ENCODE results near the gene NDFIP2. TPM values are rescaled to one million over a fixed set of nuclear protein-coding genes. Genes with fewer than 3 reads are reported as not detected.

Gene NDFIP2
- total RNA-seq: 36.4 TPM
- long read RNA-seq, full-length matches to known transcripts: 30 of 31 reads
- long read RNA-seq, partial matches to known transcripts: 0 of 31 reads
- long read RNA-seq, other reads (novel, unspliced or antisense): 1 of 31 reads

DNA sequence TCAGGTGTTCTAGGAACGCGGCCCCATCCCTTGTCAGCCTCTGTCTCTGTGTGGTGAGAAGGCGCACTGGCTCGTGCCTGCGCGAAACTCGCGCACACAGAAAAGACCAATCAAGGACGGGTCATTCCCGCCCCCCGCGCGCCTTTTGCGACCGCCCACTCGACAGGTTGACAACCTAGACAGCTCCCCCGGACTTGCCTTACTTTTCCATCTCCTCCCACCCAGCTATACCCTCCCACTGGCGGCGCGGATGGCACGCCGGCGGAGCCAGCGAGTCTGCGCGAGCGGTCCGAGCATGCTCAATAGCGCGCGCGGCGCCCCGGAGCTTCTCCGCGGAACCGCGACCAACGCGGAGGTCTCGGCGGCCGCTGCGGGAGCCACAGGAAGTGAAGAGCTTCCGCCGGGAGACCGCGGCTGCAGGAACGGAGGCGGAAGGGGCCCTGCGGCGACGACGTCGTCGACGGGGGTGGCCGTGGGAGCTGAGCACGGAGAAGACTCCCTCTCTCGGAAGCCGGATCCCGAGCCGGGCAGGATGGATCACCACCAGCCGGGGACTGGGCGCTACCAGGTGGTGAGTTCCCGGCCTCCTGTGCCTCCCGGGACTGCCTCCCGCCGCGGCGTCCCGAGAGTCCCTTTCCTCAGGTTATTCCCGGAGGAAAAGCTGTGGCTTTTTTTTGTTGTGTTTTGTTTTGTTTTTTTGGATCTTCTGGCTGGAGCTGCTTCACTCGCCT is at the start of gene NDFIP2:
NDFIP2 (plus strand) TSS at position 202 of the 731 bp plus-strand sequence; CDS start at position 251, 49 bp downstream.
- DNase-seq (ENCODE audit: missing footprints) (peak; percentile 92), ATAC-seq (peak; percentile 96)
- intact Hi-C loops (cut with DNase I): loop anchor here (5.0 kb wide), 1 partner anchor 46 kb away; no protein-coding TSS in a partner anchor

DNA sequence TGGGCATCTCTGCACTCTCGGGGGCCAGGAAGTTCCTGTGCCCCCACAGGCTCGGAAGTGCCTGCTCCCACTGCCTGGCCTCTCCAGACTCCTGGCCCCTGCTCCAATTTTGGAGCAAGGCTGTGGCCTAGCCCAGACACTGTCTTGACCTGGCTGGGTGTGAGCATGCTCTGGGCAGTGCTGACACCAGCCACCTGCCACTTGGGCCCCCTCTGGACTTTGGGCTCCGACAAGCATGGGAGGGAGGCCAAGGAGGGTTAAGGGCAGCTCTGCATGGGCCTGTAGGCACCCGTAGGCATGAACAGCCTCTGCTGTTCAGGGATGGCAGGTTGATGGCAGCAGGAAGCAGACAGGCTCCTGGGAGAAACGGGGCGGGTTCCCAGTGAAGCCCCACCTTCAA is 48.9 kb upstream of the NDFIP2 start:
- intact Hi-C loops (cut with DNase I): loop anchor here (5.0 kb wide), 1 partner anchor 45 kb away; no protein-coding TSS in a partner anchor
- DNase-seq (ENCODE audit: missing footprints): no peak
- ATAC-seq: no peak

- intact Hi-C loops (cut with DNase I): loop anchor here (5.0 kb wide), 1 partner anchor 44 kb away; no protein-coding TSS in a partner anchor
- DNase-seq (ENCODE audit: missing footprints): no peak
- no peak for ATAC-seq
Measured at GRCh38 chr13:79432992-79433391, 48.0 kb upstream of the NDFIP2 start.

GRCh38 chr13:79434556-79434955 is 46.4 kb upstream of the NDFIP2 start:
- no peak for DNase-seq (ENCODE audit: missing footprints)
- intact Hi-C loops (cut with DNase I): loop anchor here (5.0 kb wide), 1 partner anchor 43 kb away; no protein-coding TSS in a partner anchor
- no peak for ATAC-seq

- intact Hi-C loops (cut with DNase I): no loop called here
- no peak for ATAC-seq
- no peak for DNase-seq (ENCODE audit: missing footprints)
Measured at GRCh38 chr13:79435561-79435990, 45.4 kb upstream of the NDFIP2 start.

- no peak for DNase-seq (ENCODE audit: missing footprints)
- no peak for ATAC-seq
- intact Hi-C loops (cut with DNase I): no loop called here
Measured at GRCh38 chr13:79439275-79439674, 41.7 kb upstream of the NDFIP2 start.

- intact Hi-C loops (cut with DNase I): no loop called here
- ATAC-seq: no peak
- DNase-seq (ENCODE audit: missing footprints): no peak
Measured at GRCh38 chr13:79440958-79441528, 39.9 kb upstream of the NDFIP2 start.

- intact Hi-C loops (cut with DNase I): no loop called here
- ATAC-seq (no peak), DNase-seq (ENCODE audit: missing footprints) (no peak)
Measured at GRCh38 chr13:79442221-79442620, 38.7 kb upstream of the NDFIP2 start.

DNA sequence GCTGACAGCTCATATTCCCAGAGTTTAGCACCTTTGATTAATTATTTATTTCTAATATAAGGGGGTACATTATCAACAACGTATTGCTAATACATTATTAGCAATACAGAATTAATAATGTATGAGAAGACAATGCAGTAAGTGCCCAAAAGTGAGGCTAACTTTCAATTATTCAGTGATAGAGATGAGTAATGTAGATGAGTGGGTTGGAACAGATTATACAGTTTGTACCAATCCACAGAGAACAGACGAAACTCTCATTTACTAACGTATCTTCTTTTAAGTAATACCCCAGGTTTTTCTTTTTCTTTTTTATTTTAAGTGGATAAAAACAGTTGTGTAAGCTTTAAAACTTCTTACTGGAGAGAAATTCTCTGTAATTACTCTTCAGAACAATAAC is 38.2 kb upstream of the NDFIP2 start:
- no peak for ATAC-seq
- intact Hi-C loops (cut with DNase I): no loop called here
- no peak for DNase-seq (ENCODE audit: missing footprints)

- ATAC-seq: no peak
- DNase-seq (ENCODE audit: missing footprints): no peak
- intact Hi-C loops (cut with DNase I): no loop called here
Measured at GRCh38 chr13:79445968-79446645, 34.8 kb upstream of the NDFIP2 start.

DNA sequence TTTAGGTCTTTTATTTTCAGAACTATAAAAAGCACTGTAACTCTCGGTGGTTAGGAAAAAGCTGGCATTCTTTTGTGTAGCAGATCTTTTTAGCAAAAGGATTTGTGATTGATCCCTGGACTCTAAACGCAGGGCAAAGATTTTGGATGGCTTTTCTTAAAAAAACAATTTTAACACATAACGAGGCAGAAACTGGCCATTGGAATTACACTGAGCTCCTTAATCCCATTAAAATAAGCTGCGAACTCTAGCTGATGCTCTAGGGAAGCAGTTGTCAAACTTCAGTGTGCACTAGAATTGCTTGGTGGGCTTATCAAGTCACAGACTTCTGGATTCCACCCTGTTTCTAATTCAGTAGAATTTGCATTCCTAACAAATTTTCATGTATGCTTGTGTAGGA is 33.8 kb upstream of the NDFIP2 start:
- no peak for ATAC-seq
- no peak for DNase-seq (ENCODE audit: missing footprints)
- intact Hi-C loops (cut with DNase I): no loop called here

DNA sequence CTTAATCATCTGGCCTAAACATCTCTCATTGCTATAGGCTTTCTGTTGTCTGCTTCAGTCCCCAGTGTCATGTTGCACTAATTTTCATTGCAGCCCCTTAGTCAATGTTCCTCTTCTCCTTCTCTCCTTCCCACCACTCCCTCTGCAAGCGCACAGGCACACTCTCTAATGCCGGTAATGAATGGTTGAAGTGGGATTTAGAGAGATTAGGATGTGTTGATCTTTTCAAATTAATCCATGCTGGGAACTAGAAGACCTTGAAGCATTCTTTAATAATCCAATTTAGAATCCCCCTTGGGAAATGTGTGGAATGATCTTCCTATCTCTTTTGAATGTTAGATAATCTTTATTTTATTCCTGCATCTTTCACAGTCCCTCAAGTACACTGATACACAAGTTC is 33.2 kb upstream of the NDFIP2 start:
- DNase-seq (ENCODE audit: missing footprints) (no peak), ATAC-seq (no peak)
- intact Hi-C loops (cut with DNase I): no loop called here

DNA sequence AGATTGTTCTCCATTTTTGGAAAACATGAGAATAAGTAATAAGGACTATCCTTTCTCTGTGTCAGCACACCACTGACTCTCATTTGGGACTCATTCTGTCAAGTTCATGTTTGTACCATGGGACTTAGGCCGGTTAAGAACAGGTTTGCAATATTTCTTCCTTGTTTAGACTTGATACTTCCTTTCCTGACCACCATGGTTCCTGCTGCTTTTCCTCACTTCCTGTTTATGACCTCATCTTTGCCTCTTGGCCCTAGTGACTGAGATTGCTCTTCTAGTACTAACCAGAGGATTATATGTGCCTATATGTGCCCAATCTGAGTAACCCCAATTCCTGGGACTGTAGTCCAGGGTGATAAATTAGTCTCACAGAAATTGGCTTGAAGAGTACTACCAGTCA is 32.5 kb upstream of the NDFIP2 start:
- DNase-seq (ENCODE audit: missing footprints) (no peak), ATAC-seq (no peak)
- intact Hi-C loops (cut with DNase I): no loop called here

DNA sequence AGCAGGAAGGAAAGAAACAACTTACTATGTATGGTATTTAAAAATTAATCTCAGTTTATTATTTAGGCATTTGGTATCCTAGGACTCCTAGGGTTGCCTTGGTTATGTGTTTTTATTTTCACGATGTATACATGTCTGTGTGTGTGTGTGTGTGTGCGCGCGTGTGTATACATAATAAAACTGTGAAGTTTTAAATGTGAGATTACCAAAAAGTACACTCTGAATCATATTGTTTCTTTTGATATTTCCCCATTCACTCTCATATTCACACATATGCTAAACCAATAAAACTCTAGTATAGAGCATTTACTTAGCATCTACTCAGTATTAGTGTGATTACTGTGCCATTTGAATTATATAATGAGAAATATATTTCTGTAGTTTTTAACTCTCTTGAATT is 30.8 kb upstream of the NDFIP2 start:
- DNase-seq (ENCODE audit: missing footprints) (no peak), ATAC-seq (no peak)
- intact Hi-C loops (cut with DNase I): no loop called here

- ATAC-seq (no peak), DNase-seq (ENCODE audit: missing footprints) (no peak)
- intact Hi-C loops (cut with DNase I): no loop called here
Measured at GRCh38 chr13:79451500-79451962, 29.4 kb upstream of the NDFIP2 start.

GRCh38 chr13:79452239-79452913 is 28.6 kb upstream of the NDFIP2 start:
- DNase-seq (ENCODE audit: missing footprints): no peak
- intact Hi-C loops (cut with DNase I): no loop called here
- ATAC-seq: no peak

DNA sequence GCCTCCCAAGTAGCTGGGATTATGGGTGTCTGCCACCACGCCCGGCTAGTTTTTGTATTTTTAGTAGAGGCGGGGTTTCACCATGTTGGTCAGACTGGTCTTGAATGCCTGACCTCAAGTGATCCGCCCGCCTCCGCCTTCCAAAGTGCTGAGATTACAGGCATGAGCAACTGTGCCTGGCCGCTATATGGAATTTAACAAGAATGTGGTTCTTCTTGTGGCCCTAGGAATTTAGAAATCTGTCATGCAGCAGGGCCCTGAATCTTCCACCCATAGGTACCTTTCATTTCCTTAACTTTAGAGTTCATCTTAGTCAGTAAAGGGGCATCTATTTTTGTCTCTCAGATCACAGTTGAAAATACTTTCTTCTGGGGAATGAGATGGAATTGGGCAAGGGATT is 25.6 kb upstream of the NDFIP2 start:
- ATAC-seq (no peak), DNase-seq (ENCODE audit: missing footprints) (no peak)
- intact Hi-C loops (cut with DNase I): no loop called here

- intact Hi-C loops (cut with DNase I): no loop called here
- ATAC-seq (no peak), DNase-seq (ENCODE audit: missing footprints) (no peak)
Measured at GRCh38 chr13:79456051-79456450, 24.9 kb upstream of the NDFIP2 start.
